Aorta (tissue), 5 donors: ENCODE measurements around the gene NSMCE4A. TPM values are rescaled to one million over a fixed set of nuclear protein-coding genes. Genes with fewer than 3 reads are reported as not detected.

Source experiments
- ATAC-seq: fragments of 200-7000 bp; cut with Tn5 transposase; one replicate; pipeline ENCODE4 v1.9.1; 2022; ENCODE audit warnings: moderate library complexity; ENCODE audit not compliant: low FRiP score
- DNase-seq, 2 donors: peaks; one replicate each; pipeline ENCODE4 v3.0.0-alpha.2; 2020
- H3K27ac ChIP-seq, 2 donors: one replicate each; pipeline ENCODE4 v1.5.1; 2013; ENCODE audit warnings: low read length in 2 of 2, mild to moderate bottlenecking in 2 of 2, moderate library complexity in 2 of 2, control low read depth in 1 of 2, inconsistent platforms in 1 of 2, low read depth in 1 of 2
- H3K27me3 ChIP-seq, 2 donors: one replicate each; pipeline ENCODE4 v1.6.1; 2013; ENCODE audit warnings: control low read depth in 1 of 2, low read length in 1 of 2, mild to moderate bottlenecking in 1 of 2, moderate library complexity in 1 of 2; ENCODE audit not compliant: insufficient read depth in 2 of 2, control insufficient read depth in 1 of 2
- H3K36me3 ChIP-seq, 2 donors: one replicate each; pipeline ENCODE4 v1.6.1; 2013; ENCODE audit warnings: control low read depth in 1 of 2, low read length in 1 of 2, mild to moderate bottlenecking in 1 of 2; ENCODE audit not compliant: insufficient read depth in 2 of 2, control insufficient read depth in 1 of 2
- H3K4me1 ChIP-seq, 2 donors: one replicate each; pipeline ENCODE4 v1.6.1; 2013; ENCODE audit warnings: low read length in 2 of 2, control low read depth in 1 of 2, mild to moderate bottlenecking in 1 of 2, moderate library complexity in 1 of 2; ENCODE audit not compliant: insufficient read depth in 2 of 2, control insufficient read depth in 1 of 2
- H3K4me3 ChIP-seq, 2 donors: one replicate each; pipeline ENCODE4 v1.5.1; 2013; ENCODE audit warnings: low read length in 2 of 2, control low read depth in 1 of 2, mild to moderate bottlenecking in 1 of 2
- H3K9me3 ChIP-seq: one replicate; pipeline ENCODE4 v1.6.1; 2013; ENCODE audit warnings: mild to moderate bottlenecking, low read length; ENCODE audit not compliant: control insufficient read depth
- WGBS, 2 donors: extraction: QIAGEN DNeasy Blood & Tissue Kit; methylation state at CpG; one replicate each; pipeline ENCODE4 v1.1.7; 2013; 5-methylcytosine and 5-hydroxymethylcytosine counted together
- intact Hi-C, 2 donors: fragments of 100-400 bp; cut with DNase I; formaldehyde crosslinking; loops; one replicate each; pipeline versions ENCODE4 v1.14.2 to v1.15.0; 2022
- polyA plus RNA-seq, 2 donors: library from polyadenylated mRNA; stranded (reverse); fragments of 200-250 nt; gene quantifications; one replicate each; pipeline ENCODE4 v1.2.3, GENCODE V29; 2013
- total RNA-seq, 2 donors: library from RNA; stranded (reverse); fragmentation: NEBNext Ultra II Directional; extraction: Animal tissue kit (Norgen Biotek cat#: 25700); gene quantifications; one replicate each; pipeline ENCODE4 v1.2.1, GENCODE V29; 2021
- donor health status: healthy with polysubstance abuse.
- donor health status: Bipolar disorder and iron deficiency.
- donor health status: DM: no; HTN: no; CAD: no.
- donor health status: DM: no; HTN: no; CAD: no.
- donor health status: DM: yes; HTN: yes; CAD: no.

Gene NSMCE4A
- total and polyA plus RNA-seq, 4 donors, result 25.0 to 84.9 (median 43.5) TPM

DNA sequence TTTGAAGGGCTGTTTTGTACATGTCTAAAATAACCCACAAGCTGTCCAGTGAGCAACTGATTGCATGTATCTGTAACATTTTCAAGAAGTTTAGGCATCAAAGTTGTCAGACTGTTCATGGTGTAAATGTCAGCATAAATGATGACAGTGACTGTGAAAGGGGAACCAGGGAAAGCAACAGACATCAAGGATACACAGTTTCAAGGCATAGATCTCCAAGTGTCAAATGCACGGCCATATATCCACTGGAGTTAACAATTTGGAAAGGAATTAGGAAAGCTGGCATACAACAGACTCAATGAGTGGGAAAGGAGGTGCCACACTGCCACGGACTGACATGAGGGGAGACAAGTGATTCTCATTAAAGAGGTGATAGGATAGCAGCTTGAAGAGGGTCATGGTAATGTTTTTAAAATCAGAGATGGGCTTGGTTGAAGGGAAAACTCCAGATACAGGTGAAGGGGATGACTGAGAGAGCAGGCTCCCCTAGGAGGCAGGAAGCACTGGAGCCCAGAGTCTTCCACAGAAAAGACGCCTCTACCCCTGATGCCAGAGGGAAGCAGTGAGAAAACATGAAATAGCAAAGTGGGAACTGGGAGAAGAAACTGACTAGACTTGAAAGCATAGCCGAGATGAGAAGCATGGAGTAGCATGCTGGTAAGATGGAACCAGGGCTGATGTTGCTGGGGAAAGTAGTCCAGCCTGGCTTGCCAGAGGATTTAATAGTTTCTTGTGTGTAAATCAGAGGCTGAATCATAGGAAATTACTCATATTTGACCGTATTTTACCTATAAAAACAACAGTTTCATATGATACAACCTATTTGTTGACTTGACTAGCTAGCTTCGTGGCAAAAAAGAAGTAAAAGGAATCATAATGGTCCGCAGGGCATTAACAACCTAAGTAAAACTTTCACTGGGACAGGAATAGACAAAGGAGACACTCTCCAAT is 18.6 kb downstream of the NSMCE4A start:
- WGBS, 2 donors, result 80% methylated on average over 7 of the region's 7 CpGs
- DNase-seq (no peak), ATAC-seq (no peak)
- Histone ChIP-seq H3K4me3 (no peak overlapping the region), H3K9me3 (no peaks in the 10 kb centered on the region), H3K4me1 (no peaks in the 10 kb centered on the region), H3K27ac (no peak overlapping the region), H3K36me3 (peaks cover 3 to 9% of the 10 kb centered on the region in 2 donors), H3K27me3 (no peaks in the 10 kb centered on the region)
- intact Hi-C loops, result no loop called here

DNA sequence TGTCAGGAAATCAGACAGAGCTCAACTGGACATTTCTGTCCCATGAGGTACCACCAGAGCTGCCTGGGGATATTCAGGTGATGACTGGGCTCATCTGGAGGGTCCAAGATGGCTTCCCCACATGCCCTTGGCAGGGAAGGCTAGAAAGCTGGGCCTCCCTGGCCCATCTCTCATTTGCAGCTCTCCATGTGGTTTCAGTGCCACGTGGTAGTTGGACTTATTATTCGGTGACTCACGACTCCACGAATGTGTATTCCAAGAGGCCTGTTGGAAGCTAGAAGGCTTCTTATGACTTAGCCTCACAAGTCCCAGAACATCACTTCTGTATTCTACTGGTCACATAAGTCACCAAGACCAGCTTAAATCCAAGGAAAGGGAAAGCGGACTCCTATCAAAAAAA is 22.8 kb downstream of the NSMCE4A start:
- WGBS, 2 donors, result 57 to 66% methylated on average over 5 of the region's 5 CpGs
- intact Hi-C loops, result no loop called here
- DNase-seq (no peak), ATAC-seq (no peak)
- no peak overlapping the region for H3K27ac ChIP-seq
- no peaks in the 10 kb centered on the region for H3K27me3 ChIP-seq
- H3K4me1 ChIP-seq, result no peaks in the 10 kb centered on the region
- peaks cover 3 to 5% of the 10 kb centered on the region in 2 donors for H3K36me3 ChIP-seq
- H3K9me3 ChIP-seq, result no peaks in the 10 kb centered on the region
- no peak overlapping the region for H3K4me3 ChIP-seq

DNA sequence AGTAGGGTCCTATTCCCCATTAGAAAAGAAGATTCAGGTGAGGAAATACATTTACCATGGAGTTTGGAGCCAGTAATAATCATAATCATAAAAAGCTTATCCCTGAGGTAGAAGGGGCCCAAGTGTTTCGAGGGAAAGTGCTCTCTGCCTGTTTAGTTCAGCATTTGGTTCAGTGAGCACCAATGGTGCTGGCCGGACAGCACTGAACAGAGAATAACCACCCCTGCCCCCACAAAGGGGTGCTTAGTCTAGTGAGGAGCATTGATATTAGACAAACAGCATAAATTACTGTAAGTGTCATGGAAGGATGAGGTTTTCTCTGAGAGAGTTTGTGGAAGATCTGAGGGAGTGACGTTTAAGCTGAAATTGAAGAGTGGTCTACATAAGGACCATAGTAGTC is 25.6 kb downstream of the NSMCE4A start:
- WGBS, 2 donors, result 54 to 62% methylated on average over 3 of the region's 3 CpGs
- intact Hi-C loops, result no loop called here
- H3K36me3 ChIP-seq, result no peaks in the 10 kb centered on the region
- DNase-seq (no peak), ATAC-seq (no peak)
- H3K9me3 ChIP-seq, result no peaks in the 10 kb centered on the region
- H3K27ac ChIP-seq, result no peak overlapping the region
- H3K27me3 ChIP-seq, result no peaks in the 10 kb centered on the region
- no peaks in the 10 kb centered on the region for H3K4me1 ChIP-seq
- no peak overlapping the region for H3K4me3 ChIP-seq

DNA sequence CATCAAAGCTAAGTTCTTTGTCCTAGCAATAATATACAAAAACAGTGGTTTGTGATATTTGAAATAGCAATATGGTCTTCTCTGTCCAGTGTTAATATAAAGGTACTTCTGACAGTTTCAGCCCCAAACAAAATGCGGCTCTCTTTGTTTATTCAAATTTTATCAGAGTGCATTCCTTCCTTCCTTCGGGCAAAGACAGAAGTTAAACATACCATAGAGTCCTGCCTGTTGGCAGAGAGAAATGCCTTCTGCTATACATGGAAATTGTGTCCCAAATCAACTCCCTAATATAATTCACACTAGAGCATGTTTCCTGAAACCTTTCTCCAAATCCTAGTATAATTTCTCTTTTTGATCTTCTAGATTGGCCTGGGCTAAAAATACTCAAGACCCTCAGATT is 26.0 kb downstream of the NSMCE4A start:
- H3K27ac ChIP-seq, result no peak overlapping the region
- intact Hi-C loops, result no loop called here
- ATAC-seq (no peak), DNase-seq (no peak)
- WGBS, 2 donors, result 5 to 15% methylated on average over 2 of the region's 2 CpGs
- H3K4me3 ChIP-seq, result no peak overlapping the region
- H3K4me1 ChIP-seq, result no peaks in the 10 kb centered on the region
- H3K36me3 ChIP-seq, result no peaks in the 10 kb centered on the region
- no peaks in the 10 kb centered on the region for H3K27me3 ChIP-seq
- H3K9me3 ChIP-seq, result no peaks in the 10 kb centered on the region

DNA sequence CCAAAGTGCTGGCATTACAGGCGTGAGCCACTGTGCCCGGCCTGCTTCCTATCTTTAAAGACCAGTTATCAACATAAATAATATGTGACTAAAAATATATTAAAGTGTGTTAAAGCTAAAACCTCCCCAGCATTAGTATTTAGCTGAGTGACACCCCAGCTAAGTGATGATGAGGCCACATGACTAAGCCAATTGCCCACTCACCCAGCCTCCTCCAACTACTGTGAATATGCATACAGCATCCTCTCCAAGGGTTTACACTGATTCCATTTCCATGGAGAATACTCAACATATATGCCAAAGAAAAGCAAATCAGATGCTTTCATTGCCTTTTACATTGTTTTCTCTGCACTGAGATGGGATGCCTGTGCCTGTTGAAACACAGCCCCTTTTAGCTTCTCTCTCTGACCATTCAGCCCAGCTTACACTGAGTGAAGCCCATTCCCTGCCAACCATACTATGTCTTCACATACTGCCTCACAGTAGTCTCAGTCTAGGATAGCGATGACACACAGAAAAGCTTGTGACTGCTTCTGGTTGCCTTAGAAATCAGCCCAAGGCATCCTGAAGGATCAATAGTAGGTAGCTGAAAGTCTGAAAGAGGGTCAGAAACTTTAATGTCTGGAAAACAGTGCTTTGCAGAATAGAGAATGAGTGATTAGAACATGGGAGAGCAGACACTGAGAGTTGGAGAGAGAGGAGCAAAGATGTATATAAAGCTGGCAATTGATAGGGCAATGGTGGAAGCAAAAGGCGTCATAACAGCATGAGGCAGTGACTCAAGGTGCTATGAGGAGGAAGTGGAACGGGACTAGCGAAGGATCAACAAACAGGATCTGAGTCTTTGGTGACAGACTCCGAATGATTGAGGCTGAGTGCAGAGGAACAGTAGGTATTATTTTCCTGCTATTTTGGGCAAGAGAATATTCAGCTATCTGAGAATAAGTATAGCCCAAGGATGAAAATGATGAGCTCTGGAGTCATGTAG is 27.4 kb downstream of the NSMCE4A start:
- H3K27ac ChIP-seq, result no peak overlapping the region
- H3K4me1 ChIP-seq, result peaks cover 3% of the 10 kb centered on the region in 2 donors
- intact Hi-C loops, result no loop called here
- WGBS, 2 donors, result 79% methylated on average over 7 of the region's 7 CpGs
- H3K27me3 ChIP-seq, result no peaks in the 10 kb centered on the region
- ATAC-seq (no peak), DNase-seq (no peak)
- no peaks in the 10 kb centered on the region for H3K36me3 ChIP-seq
- H3K4me3 ChIP-seq, result no peak overlapping the region
- H3K9me3 ChIP-seq, result no peaks in the 10 kb centered on the region

DNA sequence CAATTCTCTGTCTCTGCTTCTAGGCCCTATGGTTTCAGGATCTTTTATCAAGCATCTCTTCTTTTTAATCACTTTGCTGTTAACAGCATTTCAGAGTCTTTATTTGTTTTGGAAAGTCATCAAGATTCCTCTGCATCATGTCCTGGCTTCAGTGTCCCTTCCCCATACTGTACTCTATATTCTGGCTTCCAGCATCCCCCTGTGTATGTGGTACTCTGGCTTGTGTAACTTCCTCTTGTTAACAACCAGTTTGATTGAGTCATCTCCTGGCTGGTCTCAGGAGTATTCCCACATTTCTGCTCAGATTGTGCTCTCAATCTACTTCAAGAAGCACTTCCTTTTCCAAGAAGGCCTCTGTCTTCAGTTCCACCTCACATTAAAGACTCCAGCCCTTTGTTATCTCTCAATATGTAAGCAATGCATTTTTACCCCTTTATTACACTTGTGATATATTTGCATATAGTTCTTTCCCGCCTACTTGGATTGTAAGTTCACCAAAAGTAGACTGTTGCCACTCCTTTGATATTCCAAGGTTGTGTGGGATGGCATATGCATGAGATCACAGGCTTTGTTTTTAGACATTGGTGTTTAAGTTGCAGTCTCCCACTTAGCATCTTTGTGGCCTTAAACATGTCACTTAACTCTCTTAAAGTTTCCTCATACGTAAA is 32.1 kb downstream of the NSMCE4A start:
- H3K27ac ChIP-seq, result no peak overlapping the region
- no peaks in the 10 kb centered on the region for H3K27me3 ChIP-seq
- no peaks in the 10 kb centered on the region for H3K9me3 ChIP-seq
- H3K36me3 ChIP-seq, result no peaks in the 10 kb centered on the region
- H3K4me3 ChIP-seq, result no peak overlapping the region
- intact Hi-C loops, result no loop called here
- peaks cover 3% of the 10 kb centered on the region in 2 donors for H3K4me1 ChIP-seq
- ATAC-seq (peak; percentile 76), DNase-seq (no peak)
- WGBS, 2 donors, result 60 to 89% methylated on average over 2 of the region's 2 CpGs

DNA sequence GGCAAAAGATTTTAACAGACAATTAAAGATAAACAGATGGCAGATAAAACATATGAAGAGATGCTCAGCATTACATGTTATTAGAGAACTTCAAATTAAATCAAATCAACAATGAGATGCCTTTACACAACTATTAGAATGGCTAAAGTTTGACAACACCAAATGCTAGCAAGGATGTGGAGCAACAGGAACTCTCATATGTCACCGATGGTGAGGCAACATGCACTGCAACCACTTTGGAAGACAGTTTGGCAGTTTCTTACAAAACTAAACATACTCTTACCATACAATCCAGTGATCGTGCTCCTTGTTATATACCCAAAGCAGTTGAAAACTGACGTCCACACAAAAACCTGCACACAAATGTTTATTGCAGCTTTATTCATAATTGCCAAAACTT is 33.5 kb downstream of the NSMCE4A start:
- Histone ChIP-seq H3K36me3 (no peaks in the 10 kb centered on the region), H3K27ac (no peak overlapping the region), H3K9me3 (no peaks in the 10 kb centered on the region), H3K27me3 (no peaks in the 10 kb centered on the region), H3K4me1 (peaks cover 3% of the 10 kb centered on the region in 2 donors), H3K4me3 (no peak overlapping the region)
- 79 to 80% methylated on average over 3 of the region's 3 CpGs for WGBS, 2 donors
- ATAC-seq (no peak), DNase-seq (no peak)
- intact Hi-C loops, result no loop called here

DNA sequence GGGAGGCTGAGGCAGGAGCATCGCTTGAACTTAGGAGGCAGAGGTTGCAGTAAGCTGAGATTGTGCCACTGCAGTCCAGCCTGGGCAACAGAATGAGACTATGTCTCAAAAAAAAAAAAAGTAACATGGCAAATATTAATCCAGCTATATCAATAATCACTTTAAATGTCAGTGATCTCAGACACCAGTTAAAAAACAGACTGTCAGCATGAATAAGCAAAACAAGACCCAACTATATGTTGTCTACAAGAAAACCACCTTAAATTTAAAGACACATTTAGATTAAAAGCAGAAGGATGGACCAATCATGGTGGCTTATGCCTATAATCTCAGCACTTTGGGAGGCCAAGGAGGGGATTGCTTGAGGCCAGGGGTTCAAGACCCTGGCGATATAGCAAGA is 38.7 kb downstream of the NSMCE4A start:
- H3K9me3 ChIP-seq, result no peaks in the 10 kb centered on the region
- intact Hi-C loops, result no loop called here
- no peaks in the 10 kb centered on the region for H3K4me1 ChIP-seq
- H3K27me3 ChIP-seq, result no peaks in the 10 kb centered on the region
- ATAC-seq, result no peak
- H3K27ac ChIP-seq, result no peak overlapping the region
- no peak for DNase-seq
- 96 to 98% methylated on average over 2 of the region's 2 CpGs for WGBS, 2 donors
- no peak overlapping the region for H3K4me3 ChIP-seq
- no peaks in the 10 kb centered on the region for H3K36me3 ChIP-seq
